8988T (cell line): ENCODE measurements around the gene IFIT3.

ENCODE experiments used
- DNase-seq: peaks from one replicate; pipeline ENCODE4 v3.0.0; 2011

IFIT3 gene

GRCh38 chr10:89363729-89364442 lies 36.1 kb downstream of the IFIT3 start:
- DNase-seq, result no peak

GRCh38 chr10:89364531-89364930 lies 36.7 kb downstream of the IFIT3 start:
- no peak for DNase-seq

- no peak for DNase-seq
Measured at GRCh38 chr10:89367529-89367928, 39.7 kb downstream of the IFIT3 start.

GRCh38 chr10:89368129-89368528 lies 40.3 kb downstream of the IFIT3 start:
- no peak for DNase-seq

- DNase-seq, result peak; percentile 18
Measured at GRCh38 chr10:89369156-89370105, 41.6 kb downstream of the IFIT3 start.

- no peak for DNase-seq
Measured at GRCh38 chr10:89371079-89371478, 43.3 kb downstream of the IFIT3 start.

- DNase-seq, result no peak
Measured at GRCh38 chr10:89371987-89372386, 44.2 kb downstream of the IFIT3 start.

GRCh38 chr10:89373916-89374711 lies 46.3 kb downstream of the IFIT3 start:
- DNase-seq, result no peak

GRCh38 chr10:89374713-89375141 lies 46.9 kb downstream of the IFIT3 start:
- DNase-seq, result no peak

GRCh38 chr10:89377705-89378637 lies 50.2 kb downstream of the IFIT3 start, which contains the start of gene IFIT1B:
Gene IFIT1B, plus strand, starts transcription at chr10:89378056. Its CDS starts 80 bp downstream, at chr10:89378136.
- DNase-seq, result no peak

GRCh38 chr10:89379103-89379502 lies 51.3 kb downstream of the IFIT3 start:
- DNase-seq, result no peak

- no peak for DNase-seq
Measured at GRCh38 chr10:89382757-89383156, 55.0 kb downstream of the IFIT3 start.

GRCh38 chr10:89384474-89385340 lies 56.9 kb downstream of the IFIT3 start:
- DNase-seq, result no peak

- DNase-seq, result no peak
Measured at GRCh38 chr10:89388806-89389205, 61.0 kb downstream of the IFIT3 start.

- no peak for DNase-seq
Measured at GRCh38 chr10:89389254-89389653, 61.5 kb downstream of the IFIT3 start.
